AG09319 (cell line): ENCODE measurements around the gene RPSA.

Experiments
- DNase-seq: peaks from one replicate; pipeline ENCODE4 v3.0.0-alpha.2; 2010; ENCODE audit warnings: low read depth; ENCODE audit errors: extremely low read depth
- TF ChIP-seq, protein P1 (sequence below): IDR thresholded peaks from 2 replicates; pipeline ENCODE4 v1.5.1; 2011; ENCODE audit warnings: low read depth, mild to moderate bottlenecking, inconsistent platforms, low read length, moderate library complexity

Gene RPSA

DNA sequence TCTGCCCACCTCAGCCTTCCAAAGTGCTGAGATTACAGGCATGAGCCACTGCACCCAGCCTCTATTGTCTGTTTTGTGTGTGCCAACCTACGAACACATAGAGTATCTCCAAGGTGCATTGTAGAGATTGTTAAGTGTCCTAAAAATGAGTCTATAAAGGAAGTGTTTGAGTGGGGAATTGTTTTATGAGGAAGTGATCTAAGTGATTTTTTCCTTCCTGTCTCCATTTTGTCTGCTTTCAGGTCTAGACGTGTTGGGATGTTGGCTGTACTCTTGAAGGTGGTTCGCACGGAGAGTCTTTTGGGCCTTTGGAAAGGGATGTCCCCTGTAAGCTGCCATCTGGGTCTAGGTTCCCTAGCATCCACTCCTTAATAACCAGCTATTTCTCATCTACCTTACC is 16.3 kb upstream of the RPSA start:
- TF ChIP-seq, protein P1, sequence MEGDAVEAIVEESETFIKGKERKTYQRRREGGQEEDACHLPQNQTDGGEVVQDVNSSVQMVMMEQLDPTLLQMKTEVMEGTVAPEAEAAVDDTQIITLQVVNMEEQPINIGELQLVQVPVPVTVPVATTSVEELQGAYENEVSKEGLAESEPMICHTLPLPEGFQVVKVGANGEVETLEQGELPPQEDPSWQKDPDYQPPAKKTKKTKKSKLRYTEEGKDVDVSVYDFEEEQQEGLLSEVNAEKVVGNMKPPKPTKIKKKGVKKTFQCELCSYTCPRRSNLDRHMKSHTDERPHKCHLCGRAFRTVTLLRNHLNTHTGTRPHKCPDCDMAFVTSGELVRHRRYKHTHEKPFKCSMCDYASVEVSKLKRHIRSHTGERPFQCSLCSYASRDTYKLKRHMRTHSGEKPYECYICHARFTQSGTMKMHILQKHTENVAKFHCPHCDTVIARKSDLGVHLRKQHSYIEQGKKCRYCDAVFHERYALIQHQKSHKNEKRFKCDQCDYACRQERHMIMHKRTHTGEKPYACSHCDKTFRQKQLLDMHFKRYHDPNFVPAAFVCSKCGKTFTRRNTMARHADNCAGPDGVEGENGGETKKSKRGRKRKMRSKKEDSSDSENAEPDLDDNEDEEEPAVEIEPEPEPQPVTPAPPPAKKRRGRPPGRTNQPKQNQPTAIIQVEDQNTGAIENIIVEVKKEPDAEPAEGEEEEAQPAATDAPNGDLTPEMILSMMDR: no peak
- DNase-seq: no peak

DNA sequence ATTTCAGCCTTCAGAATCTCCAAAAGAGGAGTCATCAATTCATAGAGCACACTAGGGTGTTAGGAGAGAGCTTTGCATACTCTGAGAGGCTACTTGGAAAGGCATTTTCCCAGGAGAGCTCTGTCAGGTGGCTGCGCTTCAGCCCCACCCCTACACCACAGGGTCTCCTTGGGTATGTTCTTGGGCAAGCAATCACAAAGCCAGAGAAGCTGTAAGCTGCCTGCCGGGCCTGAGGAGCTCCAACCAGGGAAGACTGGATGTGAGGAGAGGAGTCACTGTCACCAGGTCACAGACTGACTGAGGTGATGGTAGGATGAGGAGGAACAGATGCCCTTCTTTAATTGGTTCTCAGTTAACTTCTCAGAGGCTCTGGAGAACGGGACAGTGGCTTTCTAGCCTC is 9.8 kb upstream of the RPSA start:
- TF ChIP-seq, protein P1: no peak
- DNase-seq: no peak

DNA sequence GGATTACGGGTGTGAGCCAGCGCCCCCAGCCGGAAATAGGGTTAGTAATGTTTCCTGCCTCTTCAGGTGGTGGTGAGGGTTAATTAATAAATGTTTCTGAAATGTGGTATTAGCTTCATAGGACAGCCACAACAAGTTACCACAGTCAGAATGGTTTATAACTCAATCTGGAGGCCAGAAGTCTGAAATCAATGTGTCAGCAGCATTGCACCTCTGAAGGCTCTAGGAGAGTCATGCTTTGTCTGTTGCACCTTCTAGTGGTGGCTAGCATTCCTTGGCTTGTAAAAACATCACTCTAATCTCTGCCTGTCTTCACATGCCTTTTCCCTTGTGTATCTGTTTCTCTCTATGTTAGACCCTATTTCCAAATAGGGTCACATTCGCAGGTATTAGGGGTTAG is 7.8 kb upstream of the RPSA start:
- DNase-seq: no peak
- TF ChIP-seq, protein P1: no peak

DNA sequence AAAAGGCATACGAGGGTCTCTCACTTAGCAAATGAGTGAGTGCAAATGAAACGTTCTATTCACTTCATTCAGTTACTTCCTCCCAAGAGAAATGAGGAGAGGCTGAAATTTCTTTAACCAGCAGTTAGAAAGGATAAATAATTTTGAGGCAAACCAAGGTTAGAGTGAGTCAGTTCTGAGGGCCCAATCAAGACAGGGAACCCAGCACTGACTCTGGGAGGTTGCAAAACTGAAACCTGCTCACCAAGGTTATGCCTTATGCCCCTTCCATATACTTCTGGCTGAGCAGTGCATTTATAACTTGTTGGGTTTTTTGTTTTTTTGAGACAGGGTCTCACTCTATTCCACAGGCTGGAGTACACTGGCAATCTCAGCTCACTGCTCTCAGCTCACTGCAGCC is 4.5 kb upstream of the RPSA start:
- TF ChIP-seq, protein P1: no peak
- DNase-seq: no peak

DNA sequence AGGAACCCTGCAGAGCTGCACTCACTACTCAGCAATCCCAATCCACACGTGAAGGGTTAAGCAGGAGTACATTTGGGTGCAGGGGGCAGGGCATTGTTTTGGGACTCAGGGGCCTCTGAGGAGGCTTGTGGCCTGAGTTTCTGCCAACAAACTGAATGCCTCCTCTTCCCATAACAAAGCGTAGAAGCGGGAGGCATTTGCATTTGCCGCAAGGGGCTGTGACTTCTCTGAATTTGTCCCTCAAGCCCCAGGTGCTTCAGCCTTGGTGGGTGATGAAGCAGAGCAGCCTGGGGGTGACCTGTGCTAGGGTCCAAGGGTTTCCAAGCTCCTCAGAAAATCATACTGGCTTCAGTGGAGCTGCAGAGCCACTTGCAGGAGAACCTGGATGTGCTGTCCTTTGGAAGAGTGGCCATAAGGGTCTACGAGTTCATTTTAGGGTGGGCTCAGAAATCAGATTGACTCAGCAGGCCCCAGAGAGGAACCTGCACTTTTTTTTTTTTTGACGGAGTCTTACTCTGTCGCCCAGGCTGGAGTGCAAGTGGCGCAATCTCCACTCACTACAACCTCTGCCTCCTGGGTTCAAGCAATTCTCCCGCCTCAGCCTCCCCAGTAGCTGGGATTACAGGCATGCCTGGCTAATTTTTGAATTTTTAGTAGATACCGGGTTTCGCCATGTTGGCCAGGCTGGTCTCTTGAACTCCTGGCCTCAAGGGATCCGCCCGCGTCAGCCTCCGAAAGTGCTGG is 1.4 kb upstream of the RPSA start:
- DNase-seq: no peak
- TF ChIP-seq, protein P1: no peak

DNA sequence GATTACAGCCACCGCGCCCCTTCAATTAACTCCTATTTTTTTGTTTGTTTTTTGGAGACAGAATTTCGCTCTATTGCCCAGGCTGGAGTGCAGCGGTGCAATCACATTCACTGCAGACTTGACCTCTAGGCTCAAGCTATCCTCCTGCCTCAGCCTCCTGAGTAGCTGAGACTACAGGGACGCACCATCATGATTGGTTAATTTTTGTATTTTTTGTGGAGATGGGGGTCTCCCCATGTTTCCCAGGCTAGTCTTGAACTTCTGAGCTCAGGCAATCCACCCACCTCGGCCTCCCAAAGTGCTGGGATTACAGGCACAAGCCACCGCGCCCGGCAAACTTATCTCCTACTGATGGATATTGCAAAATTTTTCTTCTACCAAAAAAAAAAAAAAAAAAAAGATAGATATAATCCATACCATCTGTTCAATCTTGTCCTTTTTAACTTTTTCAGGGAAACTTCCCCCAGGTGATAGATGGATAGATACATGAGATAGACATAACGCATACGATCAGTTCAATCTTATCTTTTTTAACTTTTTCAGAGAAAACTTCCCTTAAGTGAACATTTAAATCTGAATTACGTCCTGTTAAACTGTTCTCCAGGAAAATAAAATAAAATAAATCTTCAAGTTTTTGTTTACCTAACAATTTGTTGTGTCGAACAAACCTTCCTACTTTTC is 693 bp upstream of the RPSA start:
- no peak for DNase-seq
- TF ChIP-seq, protein P1: no peak

DNA sequence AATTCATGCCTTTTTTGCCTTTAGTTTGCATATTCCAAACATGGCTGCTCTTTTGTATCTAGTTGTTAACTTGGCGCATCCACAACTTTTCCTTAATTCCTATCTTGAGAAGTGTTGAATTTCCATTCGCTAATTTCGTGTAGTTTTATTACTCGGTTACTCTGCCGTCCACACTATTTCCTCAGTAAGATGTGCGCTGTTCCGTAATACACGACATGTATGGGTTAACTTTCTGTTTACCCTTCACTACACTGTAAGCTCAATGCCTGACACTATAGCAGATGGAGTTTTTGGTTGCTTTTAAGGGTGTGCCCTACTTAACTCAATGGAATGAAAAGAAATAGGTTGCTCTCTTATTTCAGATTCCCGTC is 724 bp downstream of the RPSA start:
- TF ChIP-seq, protein P1: no peak
- no peak for DNase-seq
